H9 (cell line): ENCODE data around the gene NACC2. TPM values are rescaled to one million over a fixed set of nuclear protein-coding genes. Genes with fewer than 3 reads are reported as not detected.

Experiments
- DNase-seq: peaks from one replicate; pipeline ENCODE4 v3.0.0-alpha.2; 2017
- H2AFZ ChIP-seq: one replicate; pipeline ENCODE4 v1.6.1; 2013; ENCODE audit warnings: mild to moderate bottlenecking, low read length, control low read depth, moderate library complexity
- H2AK5ac ChIP-seq: 2 replicates; pipeline ENCODE4 v1.6.1; 2013; ENCODE audit warnings: low read length, control low read depth, mixed read lengths; ENCODE audit not compliant: insufficient read length
- H2BK120ac ChIP-seq: one replicate; pipeline ENCODE4 v1.6.1; 2013; ENCODE audit warnings: low read depth, mild to moderate bottlenecking, low read length, control low read depth, inconsistent platforms; ENCODE audit not compliant: poor library complexity, severe bottlenecking
- H2BK12ac ChIP-seq: 2 replicates; pipeline ENCODE4 v1.6.1; 2013; ENCODE audit warnings: low read length, control low read depth, mixed read lengths, low read depth; ENCODE audit not compliant: insufficient read length
- H2BK15ac ChIP-seq: 2 replicates; pipeline ENCODE4 v1.6.1; 2013; ENCODE audit warnings: low read depth, low read length, control low read depth
- H2BK20ac ChIP-seq: one replicate; pipeline ENCODE4 v1.6.1; 2013; ENCODE audit warnings: low read depth, mild to moderate bottlenecking, low read length, control low read depth, inconsistent platforms; ENCODE audit not compliant: poor library complexity, severe bottlenecking
- H2BK5ac ChIP-seq: 2 replicates; pipeline ENCODE4 v1.6.1; 2013; ENCODE audit warnings: low read length, control low read depth, mixed read lengths; ENCODE audit not compliant: insufficient read length
- H3K14ac ChIP-seq: 2 replicates; pipeline ENCODE4 v1.6.1; 2013; ENCODE audit warnings: low read length, control low read depth; ENCODE audit not compliant: insufficient read depth
- H3K18ac ChIP-seq: 2 replicates; pipeline ENCODE4 v1.6.1; 2013; ENCODE audit warnings: low read depth, mild to moderate bottlenecking, mixed read lengths, low read length, control low read depth; ENCODE audit not compliant: insufficient read length
- H3K23ac ChIP-seq: 2 replicates; pipeline ENCODE4 v1.6.1; 2013; ENCODE audit warnings: low read length, control low read depth, mixed read lengths, low read depth; ENCODE audit not compliant: insufficient read length
- H3K23me2 ChIP-seq: 2 replicates; pipeline ENCODE4 v1.6.1; 2013; ENCODE audit warnings: low read depth, mild to moderate bottlenecking, mixed read lengths, low read length, control low read depth; ENCODE audit not compliant: insufficient read length, poor library complexity, severe bottlenecking
- H3K27ac ChIP-seq: 2 replicates; pipeline ENCODE4 v1.5.1; 2013; ENCODE audit warnings: low read length, control low read depth, mixed read lengths, low read depth; ENCODE audit not compliant: insufficient read length
- H3K27me3 ChIP-seq: 2 replicates; pipeline ENCODE4 v1.6.1; 2013; ENCODE audit warnings: low read length, control low read depth, inconsistent platforms; ENCODE audit not compliant: insufficient read depth
- H3K4ac ChIP-seq: 2 replicates; pipeline ENCODE4 v1.6.1; 2013; ENCODE audit warnings: low read depth, mild to moderate bottlenecking, control low read depth, inconsistent platforms, low read length, moderate library complexity
- H3K4me1 ChIP-seq: 2 replicates; pipeline ENCODE4 v1.6.1; 2013; ENCODE audit warnings: low read length, control low read depth, inconsistent platforms; ENCODE audit not compliant: insufficient read depth
- H3K4me2 ChIP-seq: 2 replicates; pipeline ENCODE4 v1.6.1; 2013; ENCODE audit warnings: low read length, control low read depth, mixed read lengths; ENCODE audit not compliant: insufficient read length, insufficient read depth
- H3K56ac ChIP-seq: 2 replicates; pipeline ENCODE4 v1.6.1; 2013; ENCODE audit warnings: low read depth, mild to moderate bottlenecking, mixed read lengths, low read length, control low read depth; ENCODE audit not compliant: insufficient read length
- H3K79me1 ChIP-seq: 2 replicates; pipeline ENCODE4 v1.6.1; 2013; ENCODE audit warnings: low read depth, mild to moderate bottlenecking, moderate library complexity, low read length, control low read depth, inconsistent platforms; ENCODE audit not compliant: insufficient read depth, poor library complexity, severe bottlenecking
- H3K79me2 ChIP-seq: 2 replicates; pipeline ENCODE4 v1.6.1; 2013; ENCODE audit warnings: low read length, control low read depth, inconsistent platforms; ENCODE audit not compliant: insufficient read depth
- H3K9ac ChIP-seq: 2 replicates; pipeline ENCODE4 v1.6.1; 2013; ENCODE audit warnings: low read length, control low read depth, mixed read lengths; ENCODE audit not compliant: insufficient read length; ENCODE audit errors: extremely low read depth
- H3K9me3 ChIP-seq: one replicate; pipeline ENCODE4 v1.6.1; 2013; ENCODE audit warnings: low read depth, low read length, inconsistent platforms; ENCODE audit not compliant: control insufficient read depth
- H3T11ph ChIP-seq: one replicate; pipeline ENCODE4 v1.6.1; 2013; ENCODE audit warnings: mild to moderate bottlenecking, low read length, control low read depth, inconsistent platforms
- H4K20me1 ChIP-seq: one replicate; pipeline ENCODE4 v1.6.1; 2013; ENCODE audit not compliant: control insufficient read depth, insufficient read length, insufficient read depth
- H4K5ac ChIP-seq: 2 replicates; pipeline ENCODE4 v1.6.1; 2013; ENCODE audit warnings: low read depth, mild to moderate bottlenecking, mixed read lengths, low read length, control low read depth; ENCODE audit not compliant: insufficient read length
- H4K8ac ChIP-seq: replicated peaks from 2 replicates; pipeline ENCODE4 v1.6.1; 2013; ENCODE audit warnings: low read length, control low read depth, mixed read lengths, low read depth; ENCODE audit not compliant: insufficient read length
- H4K91ac ChIP-seq: 2 replicates; pipeline ENCODE4 v1.6.1; 2013; ENCODE audit warnings: low read depth, mild to moderate bottlenecking, moderate library complexity, mixed read lengths, low read length, control low read depth; ENCODE audit not compliant: insufficient read length
- H3K27ac Mint-ChIP-seq, 3 experiments: 2 replicates in 2 of 3; 3 replicates in 1 of 3; pipeline ENCODE4 v1.8.0; 2020 to 2021; ENCODE audit warnings: mixed read lengths in 3 of 3, mild to moderate bottlenecking in 1 of 3, moderate library complexity in 1 of 3
- H3K27me3 Mint-ChIP-seq: 2 replicates; pipeline ENCODE4 v1.8.0; 2021; ENCODE audit warnings: low read depth, mild to moderate bottlenecking, moderate library complexity, mixed read lengths
- H3K36me3 Mint-ChIP-seq, 3 experiments: 2 replicates in 2 of 3; 3 replicates in 1 of 3; pipeline ENCODE4 v1.8.0; 2020 to 2021; ENCODE audit warnings: low read depth in 3 of 3, mixed read lengths in 3 of 3; ENCODE audit not compliant: insufficient read depth in 1 of 3
- H3K4me1 Mint-ChIP-seq, 2 experiments: 2 replicates each; pipeline ENCODE4 v1.8.0; 2020; ENCODE audit warnings: mixed read lengths in 2 of 2
- H3K4me3 Mint-ChIP-seq, 2 experiments: 2 replicates in 1 of 2; 3 replicates in 1 of 2; pipeline ENCODE4 v1.8.0; 2020 to 2021; ENCODE audit warnings: mild to moderate bottlenecking in 2 of 2, mixed read lengths in 2 of 2, moderate library complexity in 1 of 2
- H3K9me3 Mint-ChIP-seq, 2 experiments: 2 replicates in 1 of 2; 3 replicates in 1 of 2; pipeline ENCODE4 v1.8.0; 2020; ENCODE audit warnings: mild to moderate bottlenecking in 2 of 2, mixed read lengths in 2 of 2, moderate library complexity in 1 of 2
- CTCF ChIP-seq: fragments of 200-600 bp; sonication (generic); conservative IDR thresholded peaks from 3 replicates; pipeline ENCODE4 v1.8.0; 2021; ENCODE audit warnings: antibody characterized with exemption, mild to moderate bottlenecking
- WGBS: extraction: QIAGEN DNeasy Blood & Tissue Kit; methylation state at CpG from one replicate; pipeline ENCODE4 v1.1.7; 2013; ENCODE audit warnings: missing lambda C conversion rate, low lambda C conversion rate, mixed read lengths; ENCODE audit not compliant: insufficient read length; ENCODE audit errors: extremely low coverage; 5-methylcytosine and 5-hydroxymethylcytosine counted together
- total RNA-seq: library from RNA; stranded (reverse); gene quantifications from 2 replicates; pipeline ENCODE4 v1.2.1, GENCODE V29; 2021

NACC2 gene
- total RNA-seq, 1 experiment from 2014 or later: 11.5 TPM

GRCh38 chr9:136059851-136060670 is 35.0 kb downstream of the NACC2 start:
- Mint-ChIP-seq H3K36me3 (no peaks in the 10 kb centered on the region), H3K9me3 (no peaks in the 10 kb centered on the region), H3K4me3 (no peak overlapping the region), H3K27ac (peak overlapping the region in 1 of 3 experiments; percentile 49; a peak in 1 of 7 replicates), H3K4me1 (peaks cover 22 to 26% of the 10 kb centered on the region in 2 experiments), H3K27me3 (no peaks in the 10 kb centered on the region)
- no peak overlapping the region for H3T11ph ChIP-seq
- H3K23ac ChIP-seq: no peak overlapping the region
- no peaks in the 10 kb centered on the region for H3K79me1 ChIP-seq
- no peak overlapping the region for H3K4me2 ChIP-seq
- H4K20me1 ChIP-seq: no peaks in the 10 kb centered on the region
- H4K91ac ChIP-seq: no peak overlapping the region
- H2BK5ac ChIP-seq: no peak overlapping the region
- no peak overlapping the region for H2AK5ac ChIP-seq
- DNase-seq: no peak
- H3K4me1 ChIP-seq: no peaks in the 10 kb centered on the region
- no peak overlapping the region for H2BK20ac ChIP-seq
- no peak overlapping the region for H2BK120ac ChIP-seq
- H3K14ac ChIP-seq: no peak overlapping the region; the same call in 1 of the 2 replicates
- H2BK15ac ChIP-seq: no peak overlapping the region
- no peak for TF ChIP-seq CTCF
- no CpG with 5 or more reads among the region's 29 CpGs for WGBS
- no peaks in the 10 kb centered on the region for H3K79me2 ChIP-seq
- no peaks in the 10 kb centered on the region for H3K23me2 ChIP-seq
- no peak overlapping the region for H4K5ac ChIP-seq
- no peaks in the 10 kb centered on the region for H3K9me3 ChIP-seq
- H3K18ac ChIP-seq: no peak overlapping the region
- H2BK12ac ChIP-seq: no peak overlapping the region
- H3K9ac ChIP-seq: no peak overlapping the region
- no peaks in the 10 kb centered on the region for H3K27me3 ChIP-seq
- H3K4ac ChIP-seq: no peak overlapping the region
- no peak overlapping the region for H3K56ac ChIP-seq
- no peak overlapping the region for H3K27ac ChIP-seq
- no peak overlapping the region for H2AFZ ChIP-seq
- no peak overlapping the region for H4K8ac ChIP-seq
